Tongue (tissue), 2 donors: Measurements from ENCODE around the gene ELAVL1. TPM values are rescaled to one million over a fixed set of nuclear protein-coding genes. Genes with fewer than 3 reads are reported as not detected.
"Not testable (repeated sequence)": the region's sequence is repeated elsewhere in the genome, so short reads cannot be mapped to it uniquely, and the experiment has no call there.

Source experiments
- DNase-seq: peaks from one replicate; pipeline ENCODE4 v3.0.0-alpha.2; 2015
- total RNA-seq: library from RNA; depleted of rRNA; stranded (reverse); fragments of >200 nt; gene quantifications from one replicate; pipeline ENCODE4 v1.2.3, GENCODE V29; 2014

The ELAVL1 gene
- total RNA-seq: 60.1 TPM

- peak; percentile 95 for DNase-seq
Measured at GRCh38 chr19:8005534-8006256, at the start of gene ELAVL1. Gene ELAVL1, minus strand, starts transcription at chr19:8005641. Its CDS starts 13,826 bp downstream, at chr19:7991815.

- DNase-seq: no peak
Measured at GRCh38 chr19:8054169-8054568, 48.7 kb upstream of the ELAVL1 start.

GRCh38 chr19:8052464-8052859 is 47.0 kb upstream of the ELAVL1 start, which contains the start of gene CCL25:
Gene CCL25, plus strand, starts transcription at chr19:8052760. Its CDS starts 290 bp downstream, at chr19:8053050.
- no peak for DNase-seq

GRCh38 chr19:8050274-8051096 is 45.0 kb upstream of the ELAVL1 start:
- peak; percentile 96 for DNase-seq

GRCh38 chr19:8046569-8047165 is 41.2 kb upstream of the ELAVL1 start:
- DNase-seq: no peak

- no peak for DNase-seq
Measured at GRCh38 chr19:8045872-8046568, 40.6 kb upstream of the ELAVL1 start.

- DNase-seq: no peak
Measured at GRCh38 chr19:8044018-8044417, 38.6 kb upstream of the ELAVL1 start.

- no peak for DNase-seq
Measured at GRCh38 chr19:8042900-8043299, 37.5 kb upstream of the ELAVL1 start.

GRCh38 chr19:8041531-8041931 is 36.1 kb upstream of the ELAVL1 start:
- no peak for DNase-seq

- no peak for DNase-seq
Measured at GRCh38 chr19:8039231-8039630, 33.8 kb upstream of the ELAVL1 start.

- DNase-seq: no peak
Measured at GRCh38 chr19:8038815-8039214, 33.4 kb upstream of the ELAVL1 start.

- DNase-seq: peak; percentile 96
Measured at GRCh38 chr19:8036434-8037099, 31.1 kb upstream of the ELAVL1 start.

GRCh38 chr19:8034178-8034525 is 28.7 kb upstream of the ELAVL1 start:
- DNase-seq: peak; percentile 77

- peak; percentile 33 for DNase-seq
Measured at GRCh38 chr19:8033287-8034177, 28.1 kb upstream of the ELAVL1 start.

GRCh38 chr19:8030960-8031359 is 25.5 kb upstream of the ELAVL1 start:
- DNase-seq: no peak

- DNase-seq: no peak
Measured at GRCh38 chr19:8028951-8029491, 23.6 kb upstream of the ELAVL1 start.

- no peak for DNase-seq
Measured at GRCh38 chr19:8025316-8025715, 19.9 kb upstream of the ELAVL1 start.

- not testable (repeated sequence) for DNase-seq
Measured at GRCh38 chr19:8024256-8024655, 18.8 kb upstream of the ELAVL1 start.

GRCh38 chr19:8023371-8023770 is 17.9 kb upstream of the ELAVL1 start:
- no peak for DNase-seq

GRCh38 chr19:8022275-8022674 is 16.8 kb upstream of the ELAVL1 start:
- no peak for DNase-seq

GRCh38 chr19:8021374-8021773 is 15.9 kb upstream of the ELAVL1 start:
- DNase-seq: no peak
